Measurements from ENCODE around the gene CTDSP2.

Gene CTDSP2

DNA sequence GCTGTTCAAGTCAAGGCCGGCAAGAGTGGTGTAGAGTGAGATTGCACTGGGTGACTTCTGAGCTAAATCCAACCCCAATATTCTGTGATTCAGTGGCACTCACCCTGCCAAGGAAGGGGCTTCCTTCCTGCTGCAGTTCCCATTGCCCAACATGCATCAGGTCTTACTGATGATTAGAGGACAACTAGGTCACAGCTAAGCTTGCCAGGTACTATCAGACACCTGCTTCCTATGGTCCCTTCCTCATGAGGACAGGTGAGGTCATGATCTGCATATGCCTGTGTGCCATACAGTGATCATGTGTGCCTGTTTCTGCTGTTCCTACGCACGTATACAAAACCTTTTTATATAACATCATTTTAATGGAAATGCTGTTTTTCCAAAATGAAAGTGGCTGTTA is 1.7 kb upstream of the CTDSP2 start:
- DNase-seq (ENCODE audit: low spot score), result no peak
- ChIA-PET CTCF (interaction anchor here (0.5 kb wide), 1 partner anchor 1670 kb away, joined by 3 read pairs; no protein-coding TSS in a partner anchor), POLR2A (ENCODE audit: low non-redundant PET) (interaction anchor here (0.5 kb wide), 1 partner anchor 30 kb away, joined by 4 read pairs; no protein-coding TSS in a partner anchor)
- H3K27ac ChIP-seq, result no peak overlapping the region
- TF ChIP-seq, protein P1, sequence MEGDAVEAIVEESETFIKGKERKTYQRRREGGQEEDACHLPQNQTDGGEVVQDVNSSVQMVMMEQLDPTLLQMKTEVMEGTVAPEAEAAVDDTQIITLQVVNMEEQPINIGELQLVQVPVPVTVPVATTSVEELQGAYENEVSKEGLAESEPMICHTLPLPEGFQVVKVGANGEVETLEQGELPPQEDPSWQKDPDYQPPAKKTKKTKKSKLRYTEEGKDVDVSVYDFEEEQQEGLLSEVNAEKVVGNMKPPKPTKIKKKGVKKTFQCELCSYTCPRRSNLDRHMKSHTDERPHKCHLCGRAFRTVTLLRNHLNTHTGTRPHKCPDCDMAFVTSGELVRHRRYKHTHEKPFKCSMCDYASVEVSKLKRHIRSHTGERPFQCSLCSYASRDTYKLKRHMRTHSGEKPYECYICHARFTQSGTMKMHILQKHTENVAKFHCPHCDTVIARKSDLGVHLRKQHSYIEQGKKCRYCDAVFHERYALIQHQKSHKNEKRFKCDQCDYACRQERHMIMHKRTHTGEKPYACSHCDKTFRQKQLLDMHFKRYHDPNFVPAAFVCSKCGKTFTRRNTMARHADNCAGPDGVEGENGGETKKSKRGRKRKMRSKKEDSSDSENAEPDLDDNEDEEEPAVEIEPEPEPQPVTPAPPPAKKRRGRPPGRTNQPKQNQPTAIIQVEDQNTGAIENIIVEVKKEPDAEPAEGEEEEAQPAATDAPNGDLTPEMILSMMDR (conservative IDR thresholded peaks at IDR 0.05; ENCODE audit: low read depth), result no peak

DNA sequence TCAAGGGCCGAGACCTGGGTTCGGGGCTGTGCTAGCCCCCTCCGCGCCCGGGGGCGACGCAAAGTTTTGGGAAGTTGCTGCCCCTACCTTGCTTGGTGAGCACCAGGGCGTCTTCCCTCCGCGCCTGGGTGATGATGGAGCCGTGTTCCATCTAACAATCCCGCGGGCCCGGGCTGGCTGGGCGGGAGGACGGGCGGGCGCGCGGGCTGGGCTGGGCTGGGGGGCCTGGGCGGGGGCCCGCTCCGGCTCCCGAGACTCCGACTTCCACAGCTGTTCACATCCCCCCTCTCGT is 298 bp downstream of the CTDSP2 start:
- TF ChIP-seq, protein P1 (conservative IDR thresholded peaks at IDR 0.05; ENCODE audit: low read depth), result no peak
- CTCF ChIA-PET, result interaction anchor here (0.6 kb wide), 1 partner anchor 63 kb away, joined by 5 read pairs; the partner anchor contains the start of gene TSFM
- POLR2A ChIA-PET (ENCODE audit: low non-redundant PET), result interaction anchor here (1.5 kb wide), 1 partner anchor 19 kb away, joined by 5 read pairs; no protein-coding TSS in a partner anchor
- DNase-seq (ENCODE audit: low spot score), result peak; percentile 20
- H3K27ac ChIP-seq, result peak overlapping the region; percentile 94

DNA sequence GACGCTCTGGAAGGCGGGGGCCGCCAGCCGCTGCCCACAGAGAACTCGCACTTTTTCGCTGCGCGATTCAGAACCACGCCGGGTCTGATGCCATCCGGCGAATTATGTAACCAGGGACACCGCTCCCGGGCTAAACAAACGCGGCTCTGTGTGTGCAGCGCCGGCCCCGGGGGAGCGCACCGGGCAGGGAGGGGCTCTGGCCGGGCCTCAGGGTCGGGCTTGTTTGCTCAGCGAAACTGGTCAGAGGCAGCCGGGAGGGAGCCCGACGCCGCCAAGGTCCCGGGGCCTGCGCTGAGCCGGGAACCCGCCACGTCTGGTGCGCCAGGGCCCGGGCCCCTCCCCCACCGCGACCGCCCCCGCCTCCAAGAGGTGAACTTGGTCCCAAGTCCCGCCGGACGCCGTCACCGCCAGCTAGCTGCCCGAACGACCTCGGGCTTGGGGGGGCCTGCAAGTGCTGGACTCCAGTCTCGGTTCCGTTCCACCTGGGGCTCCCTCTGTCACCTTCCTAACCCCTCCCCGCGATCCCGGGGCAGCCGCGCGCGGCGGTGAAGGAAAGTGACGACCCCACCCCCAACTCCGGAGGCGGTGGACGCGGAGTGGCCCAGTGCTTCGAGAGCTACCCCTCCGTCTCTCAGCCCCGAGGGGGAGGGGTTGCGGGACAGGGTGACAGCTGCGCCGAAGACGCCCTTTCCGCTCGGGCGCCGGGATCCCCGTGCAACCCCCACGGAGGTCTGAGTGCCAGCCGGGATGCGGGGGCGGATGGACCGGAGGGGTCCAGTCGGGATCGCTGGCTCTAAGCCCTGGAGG is 848 bp downstream of the CTDSP2 start:
- POLR2A ChIA-PET (ENCODE audit: low non-redundant PET), result interaction anchor here (1.5 kb wide), 1 partner anchor 20 kb away, joined by 5 read pairs; no protein-coding TSS in a partner anchor
- TF ChIP-seq, protein P1 (conservative IDR thresholded peaks at IDR 0.05; ENCODE audit: low read depth), result no peak
- peak; percentile 41 for DNase-seq (ENCODE audit: low spot score)
- CTCF ChIA-PET, result interaction anchor here (0.6 to 1.6 kb wide), 5 partner anchors 37 to 63 kb away, joined by 3 to 6 read pairs (median 5); partner anchors contain the start of gene TSFM
- H3K27ac ChIP-seq, result peak overlapping the region; percentile 94

DNA sequence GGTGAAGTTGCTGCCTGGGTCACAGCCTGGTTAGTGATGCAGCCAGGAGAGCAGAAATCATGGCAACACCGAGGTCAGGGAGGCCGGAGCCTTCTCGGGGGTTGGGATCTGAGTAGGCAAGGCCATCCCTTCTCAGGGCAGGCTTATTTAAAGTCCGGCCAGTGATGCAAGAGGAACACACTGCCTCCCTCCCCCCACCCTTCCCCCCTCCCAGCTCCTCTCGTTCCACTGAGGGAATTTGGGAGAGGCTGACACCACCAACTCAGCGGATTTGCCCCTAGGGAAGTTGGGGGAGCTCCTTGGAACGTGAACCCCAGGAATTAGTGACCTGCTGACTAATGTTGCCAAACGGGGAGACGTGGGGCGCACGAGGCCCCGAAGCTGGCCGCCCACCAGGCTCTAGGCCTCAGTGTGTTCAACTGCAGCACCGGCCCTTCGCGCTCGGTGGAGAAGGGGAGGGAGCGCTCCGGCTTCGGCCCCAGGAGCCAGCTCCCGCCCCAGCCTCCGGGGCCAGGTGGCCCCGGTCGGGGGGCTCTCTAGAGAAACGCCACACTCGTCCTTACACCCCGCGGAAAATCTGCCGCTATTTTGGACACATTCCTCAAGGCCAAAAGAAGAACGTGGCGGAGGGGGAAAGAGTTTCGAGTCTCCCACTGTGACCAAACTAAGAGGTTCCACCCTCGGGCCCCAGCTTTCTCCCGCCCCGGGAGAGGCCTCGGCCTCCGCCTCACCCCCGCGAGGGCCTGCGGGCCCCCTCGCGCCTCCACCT is 1.6 kb downstream of the CTDSP2 start:
- ChIA-PET CTCF (interaction anchor here (0.6 to 1.6 kb wide), 7 partner anchors 21 to 58 kb away, joined by 3 to 6 read pairs (median 4); no protein-coding TSS in a partner anchor), POLR2A (ENCODE audit: low non-redundant PET) (no interaction called here)
- TF ChIP-seq, protein P1 (conservative IDR thresholded peaks at IDR 0.05; ENCODE audit: low read depth), result no peak
- peak overlapping the region; percentile 94 for H3K27ac ChIP-seq
- peak; percentile 80 for DNase-seq (ENCODE audit: low spot score)

DNA sequence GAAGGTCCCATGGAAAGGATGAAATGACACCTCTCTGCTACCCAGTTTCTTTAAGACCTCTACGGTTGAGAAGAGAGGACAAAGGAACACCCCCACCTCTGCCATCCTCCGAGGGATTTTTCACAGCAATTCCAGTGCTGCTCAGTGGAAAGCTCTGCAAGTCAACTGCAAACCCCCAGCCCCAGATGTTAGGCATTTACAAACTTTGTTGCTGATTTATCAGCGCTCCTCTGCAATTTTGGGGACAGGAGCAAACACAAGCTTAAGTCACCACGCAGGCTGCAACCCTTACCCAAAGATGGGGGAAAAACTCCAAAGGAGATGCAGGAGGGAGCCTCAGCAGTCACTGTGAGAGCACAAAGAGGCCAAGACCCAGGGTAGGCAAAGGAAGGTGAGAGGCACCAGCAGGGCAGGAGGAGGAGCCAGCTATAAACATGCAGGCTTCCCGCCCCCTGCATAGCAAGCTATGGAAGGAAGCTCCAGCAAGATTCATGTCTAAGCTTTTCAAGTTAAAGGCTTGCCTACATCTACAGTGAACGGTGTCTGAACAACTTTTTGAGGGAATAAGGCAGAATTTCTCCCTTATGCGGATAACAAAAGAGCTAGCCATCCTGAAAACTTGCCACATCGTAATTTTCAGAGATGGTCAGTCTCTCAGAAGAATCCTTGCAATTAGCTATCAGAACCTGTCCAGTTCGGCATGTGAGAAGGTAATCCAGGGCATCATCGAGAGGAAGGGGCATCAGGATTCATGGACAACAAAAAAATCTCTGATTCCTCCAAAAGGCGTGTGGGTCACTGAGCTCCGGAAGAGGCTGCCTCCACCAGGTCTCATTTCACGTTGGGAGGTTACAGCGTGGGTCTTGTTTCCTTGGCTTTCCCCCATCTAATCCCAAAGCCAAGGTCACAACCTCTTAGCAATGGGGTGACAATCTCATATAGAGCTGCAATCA is 3.9 kb downstream of the CTDSP2 start:
- TF ChIP-seq, protein P1 (conservative IDR thresholded peaks at IDR 0.05; ENCODE audit: low read depth), result no peak
- no peak for DNase-seq (ENCODE audit: low spot score)
- ChIA-PET CTCF (interaction anchor here (0.7 to 1.0 kb wide), 2 partner anchors 10 to 54 kb away, joined by 3 to 5 read pairs; no protein-coding TSS in a partner anchor), POLR2A (ENCODE audit: low non-redundant PET) (no interaction called here)
- no peak overlapping the region for H3K27ac ChIP-seq
